B cell (primary cell): ENCODE data around the gene DNAJC25. TPM values are rescaled to one million over a fixed set of nuclear protein-coding genes. Genes with fewer than 3 reads are reported as not detected.

Source experiments
- ATAC-seq: fragments of 200-7000 bp; cut with Tn5 transposase; one replicate; pipeline ENCODE4 v1.10.0; 2021; ENCODE audit warnings: low read depth, mild to moderate bottlenecking, moderate number of reproducible peaks, moderate library complexity
- CTCF ChIA-PET: fragments of 350-600 bp; sonication (Branson Sonifier 250); formaldehyde crosslinking; loops from one replicate; lab custom pipeline; 2021; ENCODE audit warnings: antibody characterized with exemption, inconsistent platforms; lab: Charles Lee
- POLR2A ChIA-PET: fragments of 350-600 bp; sonication (Branson Sonifier 250); formaldehyde crosslinking; loops from one replicate; lab custom pipeline; 2021; ENCODE audit warnings: antibody characterized with exemption; lab: Charles Lee
- DNase-seq: peaks from one replicate; pipeline ENCODE4 v3.0.0; 2013
- H2AFZ ChIP-seq: 2 replicates; pipeline ENCODE4 v1.6.1; 2012; ENCODE audit warnings: mild to moderate bottlenecking, low read depth, low read length; ENCODE audit not compliant: insufficient read depth, poor library complexity, severe bottlenecking
- H3K27ac ChIP-seq, 2 donors: 1 replicate in 1 of 2; 2 replicates in 1 of 2; pipeline ENCODE4 v1.5.1; 2012 to 2013; ENCODE audit warnings: low read length in 2 of 2, mild to moderate bottlenecking in 2 of 2, moderate library complexity in 1 of 2
- H3K27me3 ChIP-seq, 4 experiments: fragments of 200-600 bp in 1 of 4; sonication (generic) in 1 of 4; replicated peaks in 1 of 4; 1 replicate in 2 of 4; 2 replicates in 2 of 4; pipeline versions ENCODE4 v1.6.1 to v1.7.0; 2013 to 2016; ENCODE audit warnings: low read length in 3 of 4, mild to moderate bottlenecking in 2 of 4, mixed read lengths in 1 of 4, moderate library complexity in 1 of 4; ENCODE audit not compliant: insufficient read depth in 4 of 4, control insufficient read depth in 3 of 4; ENCODE audit errors: control extremely low read depth in 1 of 4
- H3K36me3 ChIP-seq, 2 experiments: replicated peaks in 1 of 2; 1 replicate in 1 of 2; 2 replicates in 1 of 2; pipeline versions ENCODE4 v1.6.1 to v1.7.1; 2013; ENCODE audit warnings: low read length in 1 of 2; ENCODE audit not compliant: insufficient read depth in 2 of 2, control insufficient read depth in 1 of 2; ENCODE audit errors: control extremely low read depth in 1 of 2, extremely low read depth in 1 of 2
- H3K4me1 ChIP-seq, 2 donors: fragments of 200-600 bp in 1 of 2; sonication (generic) in 1 of 2; 1 replicate in 1 of 2; 2 replicates in 1 of 2; pipeline versions ENCODE4 v1.5.1 to v1.6.1; 2013 to 2017; ENCODE audit warnings: low read length in 2 of 2; ENCODE audit not compliant: control insufficient read depth in 2 of 2, insufficient read depth in 2 of 2
- H3K4me2 ChIP-seq: replicated peaks from 2 replicates; pipeline ENCODE3; 2012; ENCODE audit warnings: mild to moderate bottlenecking, low read depth, low read length; ENCODE audit not compliant: poor library complexity, severe bottlenecking
- H3K4me3 ChIP-seq, 5 experiments: fragments of 200-600 bp in 1 of 5; sonication (generic) in 1 of 5; 1 replicate in 3 of 5; 2 replicates in 2 of 5; pipeline versions ENCODE4 v1.5.1 to v1.7.0; 2011 to 2016; ENCODE audit warnings: low read length in 4 of 5, mild to moderate bottlenecking in 4 of 5, low read depth in 2 of 5, control low read depth in 1 of 5, moderate library complexity in 1 of 5; ENCODE audit not compliant: insufficient read depth in 1 of 5; ENCODE audit errors: control extremely low read depth in 1 of 5, extremely low read depth in 1 of 5
- H3K79me2 ChIP-seq: fragments of 200-600 bp; sonication (generic); one replicate; pipeline ENCODE4 v1.6.0; 2016; ENCODE audit warnings: low read length; ENCODE audit not compliant: control insufficient read depth, insufficient read depth
- H3K9ac ChIP-seq: fragments of 200-600 bp; sonication (generic); 2 replicates; pipeline ENCODE4 v1.6.1; 2017; ENCODE audit warnings: mild to moderate bottlenecking, low read length, moderate library complexity
- H3K9me3 ChIP-seq, 3 donors: one replicate each; pipeline versions ENCODE4 v1.6.1 to v1.7.1; 2013; ENCODE audit warnings: low read length in 2 of 3; ENCODE audit not compliant: control insufficient read depth in 2 of 3, insufficient read depth in 1 of 3; ENCODE audit errors: control extremely low read depth in 1 of 3
- H4K20me1 ChIP-seq: 2 replicates; pipeline ENCODE4 v1.6.0; 2012; ENCODE audit warnings: mild to moderate bottlenecking, low read length; ENCODE audit not compliant: insufficient read depth, control insufficient read depth, poor library complexity, severe bottlenecking
- H3K27ac Mint-ChIP-seq: one replicate; pipeline ENCODE4 v1.8.0; 2021; ENCODE audit warnings: mixed read lengths
- H3K27me3 Mint-ChIP-seq: one replicate; pipeline ENCODE4 v1.8.0; 2021; ENCODE audit warnings: mixed read lengths
- H3K4me1 Mint-ChIP-seq: one replicate; pipeline ENCODE4 v1.8.0; 2021; ENCODE audit warnings: mixed read lengths
- H3K4me3 Mint-ChIP-seq: one replicate; pipeline ENCODE4 v1.8.0; 2021; ENCODE audit warnings: mixed read lengths
- H3K9me3 Mint-ChIP-seq: one replicate; pipeline ENCODE4 v1.8.0; 2022; ENCODE audit warnings: mixed read lengths; ENCODE audit not compliant: insufficient read depth
- EZH2 ChIP-seq: IDR thresholded peaks from 2 replicates; pipeline ENCODE4 v1.6.1; 2012; ENCODE audit warnings: borderline replicate concordance, low read depth, mild to moderate bottlenecking, moderate library complexity, low read length; ENCODE audit not compliant: insufficient read depth, poor library complexity, severe bottlenecking
- WGBS: methylation state at CpG from one replicate; pipeline ENCODE4 v1.1.5; 2013; ENCODE audit warnings: missing lambda C conversion rate; ENCODE audit not compliant: insufficient coverage; 5-methylcytosine and 5-hydroxymethylcytosine counted together
- intact Hi-C: fragments of 100-400 bp; cut with micrococcal nuclease; formaldehyde crosslinking; loops from one replicate; pipeline ENCODE4 v1.10.0; 2022
- polyA plus RNA-seq: library from polyadenylated mRNA; depleted of rRNA; stranded (reverse); fragments of >200 nt; gene quantifications from 2 replicates; pipeline ENCODE4 v1.2.3, GENCODE V29; 2012
- total RNA-seq, 2 donors: library from RNA; stranded (reverse); fragments of 120-200 nt in 1 of 2; gene quantifications; 1 replicate in 1 of 2; 2 replicates in 1 of 2; pipeline versions ENCODE4 v1.2.3 to v1.2.4, GENCODE V29; 2013 to 2022
- TF ChIP-seq, protein P1 (sequence below): fragments of 200-600 bp; IDR thresholded peaks from one replicate; pipeline ENCODE4 v1.8.0; 2022; ENCODE audit warnings: antibody characterized with exemption, mild to moderate bottlenecking

Gene DNAJC25
- total and polyA plus RNA-seq, 2 donors (not counting 1 experiment from before 2014, with no cell fraction given) = 3.1 to 4.1 TPM

DNA sequence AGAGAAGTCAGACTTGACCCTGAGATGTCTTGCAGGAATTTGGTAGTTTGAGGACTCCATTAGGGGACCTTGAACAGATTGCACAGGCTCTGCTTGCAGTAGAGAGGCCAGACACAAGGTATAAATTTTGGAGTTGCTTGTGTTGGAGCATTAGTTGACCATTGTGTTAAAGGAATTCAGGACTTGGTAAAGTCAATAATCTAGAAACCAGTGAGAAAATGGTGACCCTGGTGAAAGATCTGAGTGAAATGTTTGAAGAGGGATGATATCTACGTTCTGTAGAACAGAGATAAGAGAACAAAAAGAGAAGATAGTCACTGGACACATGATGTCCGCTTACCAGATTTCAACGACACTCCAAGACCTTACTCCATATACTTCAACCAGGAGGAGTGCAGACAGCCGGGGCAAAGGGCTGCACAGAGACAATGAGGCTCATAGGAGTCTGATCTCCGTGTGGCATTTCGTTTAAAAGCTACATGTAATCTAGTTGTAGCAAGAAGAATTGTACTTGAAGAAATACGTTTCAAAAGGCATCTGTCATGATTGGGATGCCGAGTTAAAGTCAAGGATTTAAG lies 13.2 kb downstream of the DNAJC25 start:
- Mint-ChIP-seq H3K4me3 (no peak overlapping the region), H3K27me3 (no peaks in the 10 kb centered on the region), H3K4me1 (no peaks in the 10 kb centered on the region), H3K9me3 (no peaks in the 10 kb centered on the region), H3K27ac (no peak overlapping the region)
- H3K4me3 ChIP-seq = no peak overlapping the region
- ATAC-seq = no peak
- WGBS = 96% methylated on average over 5 of the region's 8 CpGs
- H3K9ac ChIP-seq = no peak overlapping the region
- DNase-seq = no peak
- H3K4me1 ChIP-seq = no peaks in the 10 kb centered on the region
- H3K9me3 ChIP-seq = no peaks in the 10 kb centered on the region
- H3K27ac ChIP-seq = no peak overlapping the region
- H3K27me3 ChIP-seq = no peaks in the 10 kb centered on the region
- no peak overlapping the region for H3K4me2 ChIP-seq
- CTCF ChIA-PET = interaction anchor here (0.6 kb wide), 1 partner anchor 281 kb away, joined by 4 read pairs; no protein-coding TSS in a partner anchor
- POLR2A ChIA-PET = no interaction called here
- H2AFZ ChIP-seq = no peak overlapping the region
- intact Hi-C loops = no loop called here
- peaks cover 1% of the 10 kb centered on the region for H4K20me1 ChIP-seq
- peaks cover 7% of the 10 kb centered on the region for H3K79me2 ChIP-seq
- no peak for TF ChIP-seq EZH2
- TF ChIP-seq, protein P1, sequence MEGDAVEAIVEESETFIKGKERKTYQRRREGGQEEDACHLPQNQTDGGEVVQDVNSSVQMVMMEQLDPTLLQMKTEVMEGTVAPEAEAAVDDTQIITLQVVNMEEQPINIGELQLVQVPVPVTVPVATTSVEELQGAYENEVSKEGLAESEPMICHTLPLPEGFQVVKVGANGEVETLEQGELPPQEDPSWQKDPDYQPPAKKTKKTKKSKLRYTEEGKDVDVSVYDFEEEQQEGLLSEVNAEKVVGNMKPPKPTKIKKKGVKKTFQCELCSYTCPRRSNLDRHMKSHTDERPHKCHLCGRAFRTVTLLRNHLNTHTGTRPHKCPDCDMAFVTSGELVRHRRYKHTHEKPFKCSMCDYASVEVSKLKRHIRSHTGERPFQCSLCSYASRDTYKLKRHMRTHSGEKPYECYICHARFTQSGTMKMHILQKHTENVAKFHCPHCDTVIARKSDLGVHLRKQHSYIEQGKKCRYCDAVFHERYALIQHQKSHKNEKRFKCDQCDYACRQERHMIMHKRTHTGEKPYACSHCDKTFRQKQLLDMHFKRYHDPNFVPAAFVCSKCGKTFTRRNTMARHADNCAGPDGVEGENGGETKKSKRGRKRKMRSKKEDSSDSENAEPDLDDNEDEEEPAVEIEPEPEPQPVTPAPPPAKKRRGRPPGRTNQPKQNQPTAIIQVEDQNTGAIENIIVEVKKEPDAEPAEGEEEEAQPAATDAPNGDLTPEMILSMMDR = no peak
- peaks cover 5 to 7% of the 10 kb centered on the region in 2 experiments for H3K36me3 ChIP-seq

DNA sequence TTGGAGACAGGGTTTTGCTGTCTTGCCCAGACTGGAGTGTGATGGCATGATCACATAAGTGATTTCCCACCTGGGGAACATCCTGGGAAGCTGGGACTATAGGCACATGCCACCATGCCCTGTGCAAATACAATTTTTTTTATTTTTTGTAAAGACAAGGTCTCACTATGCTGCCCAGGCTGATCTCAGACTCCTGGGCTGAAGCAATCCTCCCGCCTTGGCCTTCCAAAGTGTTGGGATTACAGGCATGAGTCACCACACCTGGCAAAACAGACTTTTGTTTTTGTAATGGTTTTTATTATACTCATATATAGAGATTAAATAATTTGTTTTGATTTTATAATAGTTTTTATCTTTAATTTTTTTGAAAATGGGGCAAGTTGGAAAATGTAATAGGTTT lies 14.7 kb downstream of the DNAJC25 start:
- ChIA-PET CTCF (no interaction called here), POLR2A (no interaction called here)
- intact Hi-C loops = no loop called here
- no peak for TF ChIP-seq EZH2
- TF ChIP-seq, protein P1 = no peak
- Mint-ChIP-seq H3K27ac (no peak overlapping the region), H3K9me3 (no peaks in the 10 kb centered on the region), H3K4me3 (no peak overlapping the region), H3K27me3 (no peaks in the 10 kb centered on the region), H3K4me1 (no peaks in the 10 kb centered on the region)
- Histone ChIP-seq H3K9ac (no peak overlapping the region), H3K27ac (no peak overlapping the region), H3K36me3 (peaks cover 8 to 10% of the 10 kb centered on the region in 2 experiments), H4K20me1 (no peaks in the 10 kb centered on the region), H3K79me2 (peaks cover 5% of the 10 kb centered on the region), H3K4me3 (no peak overlapping the region), H3K4me1 (no peaks in the 10 kb centered on the region), H3K4me2 (no peak overlapping the region), H3K27me3 (no peaks in the 10 kb centered on the region), H2AFZ (no peak overlapping the region), H3K9me3 (no peaks in the 10 kb centered on the region)
- no peak for DNase-seq
- no CpG with 5 or more reads among the region's 1 CpG for WGBS
- no peak for ATAC-seq
